ENCODE measurements around the gene GCH1.
A peak's percentile ranks its signal among the peaks of the same experiment; 100 is the strongest.
"Not testable (repeated sequence)": the region's sequence is repeated elsewhere in the genome, so short reads cannot be mapped to it uniquely, and the experiment has no call there.

The GCH1 gene

GRCh38 chr14:54816450-54816849 lies 86.2 kb downstream of the GCH1 start:
- DNase-seq, result no peak

DNA sequence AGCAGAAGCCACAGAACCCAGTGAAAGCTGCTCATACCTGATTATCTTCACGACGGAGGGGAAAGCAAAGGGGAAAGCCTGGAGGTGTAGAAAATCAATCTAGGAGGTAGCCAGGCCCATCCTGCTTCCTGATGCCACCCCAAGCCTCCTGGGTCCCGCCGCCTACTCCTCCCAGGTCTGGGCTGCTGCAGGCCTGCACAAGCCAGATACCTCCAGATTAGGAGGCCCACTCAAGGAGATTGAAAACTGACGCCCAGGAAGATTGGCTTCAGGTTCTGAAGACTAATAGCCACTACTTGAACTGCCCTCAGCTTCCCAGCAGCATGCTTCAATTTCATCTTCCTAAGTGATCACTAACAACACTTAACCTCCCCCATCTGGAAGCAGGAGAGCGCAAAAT lies 87.1 kb downstream of the GCH1 start:
- DNase-seq, result no peak

GRCh38 chr14:54815016-54815415 lies 87.6 kb downstream of the GCH1 start:
- DNase-seq, result no peak

DNA sequence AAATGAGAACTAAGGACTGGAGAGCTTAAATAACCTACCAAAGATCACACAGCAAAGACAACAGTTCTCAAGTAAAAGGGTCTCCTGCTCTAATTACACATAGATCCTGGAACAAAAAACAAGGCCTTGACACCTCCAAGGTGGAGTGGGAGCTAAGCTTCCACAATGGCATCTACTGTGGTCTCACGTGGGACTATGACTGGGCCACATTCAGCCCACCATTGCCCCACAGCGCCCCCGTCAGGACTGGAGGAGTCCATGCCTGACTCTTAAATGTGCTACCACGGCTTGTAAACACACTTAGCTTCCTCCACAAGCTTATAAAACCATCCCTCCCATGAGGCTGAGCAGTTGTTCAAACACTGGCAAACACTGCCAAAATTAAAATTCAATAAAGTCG lies 88.5 kb downstream of the GCH1 start:
- peak; percentile 40 for DNase-seq

DNA sequence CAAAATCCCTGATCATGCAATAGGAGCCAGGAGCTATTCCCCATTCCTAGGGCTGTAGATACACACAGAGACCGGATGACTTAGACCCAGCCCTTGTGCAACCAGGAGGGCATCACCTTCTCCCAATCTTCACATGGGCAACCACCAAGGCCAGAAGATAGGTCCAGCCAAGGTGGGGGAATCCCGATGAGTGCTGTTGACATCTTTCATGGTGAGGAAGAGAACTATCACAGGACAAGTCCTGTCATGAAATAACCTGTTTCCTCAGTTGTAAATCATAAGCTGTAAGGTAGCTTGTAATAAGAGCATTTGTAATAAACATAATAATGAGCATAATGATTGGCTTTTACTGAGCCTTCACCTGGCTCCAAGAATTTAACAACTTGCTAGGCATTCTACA lies 89.5 kb downstream of the GCH1 start:
- no peak for DNase-seq

DNA sequence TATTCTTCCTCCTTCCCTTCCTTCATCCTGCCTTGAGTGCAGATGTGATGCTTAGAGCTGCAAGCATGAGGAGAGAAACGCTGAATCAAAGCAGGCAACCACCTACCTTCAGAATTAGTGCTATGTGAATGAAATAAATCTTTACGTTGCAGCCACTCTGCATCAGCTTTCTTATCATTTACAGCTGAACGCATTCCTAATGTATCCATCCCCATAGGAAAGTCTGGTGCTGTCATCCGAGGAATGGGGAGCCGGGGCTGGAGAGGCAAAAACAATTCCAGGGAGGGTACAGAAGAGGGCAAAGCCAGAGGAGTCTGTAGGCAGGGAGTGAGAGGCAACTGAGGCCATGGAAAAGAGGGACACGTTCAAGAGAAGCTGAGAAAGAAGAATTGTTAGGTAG lies 90.0 kb downstream of the GCH1 start:
- DNase-seq, result no peak

GRCh38 chr14:54809767-54810166 lies 92.9 kb downstream of the GCH1 start:
- no peak for DNase-seq

- no peak for DNase-seq
Observed at GRCh38 chr14:54808326-54809161, 94.1 kb downstream of the GCH1 start.

GRCh38 chr14:54807881-54808280 lies 94.7 kb downstream of the GCH1 start:
- no peak for DNase-seq

GRCh38 chr14:54807428-54807827 lies 95.2 kb downstream of the GCH1 start:
- DNase-seq, result no peak

- no peak for DNase-seq
Observed at GRCh38 chr14:54806616-54807015, 96.0 kb downstream of the GCH1 start.

- peak; percentile 77 for DNase-seq
Observed at GRCh38 chr14:54805445-54806322, 96.9 kb downstream of the GCH1 start.

DNA sequence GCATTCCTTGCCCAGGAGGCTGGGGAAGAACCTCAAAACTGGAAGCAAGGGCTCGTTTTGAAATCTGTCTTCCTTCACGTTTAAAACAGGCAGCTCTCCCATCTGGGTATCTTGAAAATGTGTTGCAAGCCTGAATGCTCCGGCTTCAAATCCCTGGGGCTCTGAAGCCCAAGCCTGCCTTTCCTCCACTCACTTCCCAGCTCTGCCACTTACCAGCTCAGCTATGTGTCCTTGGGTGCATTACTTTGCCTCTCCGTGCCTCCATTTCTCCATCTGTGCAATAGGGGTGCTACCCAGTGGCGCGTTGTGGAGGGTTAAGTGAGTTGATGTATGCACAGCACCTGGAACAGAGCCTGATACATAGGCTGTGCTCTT lies 97.6 kb downstream of the GCH1 start:
- DNase-seq, result no peak

DNA sequence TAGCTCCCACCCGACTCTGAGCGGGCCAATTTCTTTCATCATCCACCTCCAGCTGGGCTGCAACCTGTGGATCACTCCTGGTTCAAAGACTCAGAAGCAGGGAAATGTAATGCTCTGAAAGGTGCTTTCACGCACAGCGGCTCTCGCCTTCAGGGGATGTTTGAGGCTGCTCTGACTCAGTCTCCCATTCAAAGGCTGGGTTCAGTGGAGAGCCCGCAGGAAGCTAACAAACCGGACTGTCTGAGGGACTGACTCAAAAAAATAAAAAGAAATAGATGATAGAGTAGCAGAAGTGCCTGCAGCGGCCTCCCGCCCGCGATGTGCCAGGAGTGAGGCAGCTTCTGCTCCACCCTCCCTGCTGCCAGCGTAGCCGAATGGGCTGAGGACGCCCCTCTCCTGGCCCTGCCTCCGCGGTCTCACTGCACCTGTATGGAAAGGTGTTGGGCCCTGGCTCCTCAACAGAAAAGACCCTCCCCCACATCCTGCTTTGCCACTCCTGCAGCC lies 98.0 kb downstream of the GCH1 start:
- DNase-seq, result no peak

DNA sequence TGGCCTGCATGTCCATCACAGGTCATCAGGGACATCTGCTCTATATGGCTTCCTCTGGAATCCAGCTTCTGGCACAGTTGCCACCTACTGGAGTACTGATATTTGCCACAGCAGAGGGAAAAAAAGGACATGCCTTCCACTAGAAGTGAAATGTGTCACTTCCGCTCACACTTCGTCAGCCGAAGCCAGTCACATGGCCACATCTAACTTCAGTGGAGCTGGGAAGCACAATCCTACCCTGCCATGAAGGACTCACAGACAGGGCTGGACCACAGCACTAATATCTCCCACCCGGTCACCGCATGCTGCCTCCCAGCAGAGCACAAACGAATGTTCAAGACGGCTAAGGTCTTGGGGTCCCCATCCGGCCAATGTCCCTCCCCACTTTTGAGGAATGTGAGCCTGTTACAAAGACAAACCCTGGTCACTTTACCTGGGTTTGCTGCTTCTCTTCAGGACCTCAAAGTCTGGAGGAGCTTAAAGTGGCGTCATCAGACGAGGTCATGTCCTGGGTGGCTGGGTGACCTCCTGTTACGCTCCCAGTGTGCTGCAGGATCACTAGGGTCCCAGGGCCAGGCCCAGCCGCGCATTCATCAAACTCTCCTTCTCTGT lies 98.6 kb downstream of the GCH1 start:
- DNase-seq, result no peak

DNA sequence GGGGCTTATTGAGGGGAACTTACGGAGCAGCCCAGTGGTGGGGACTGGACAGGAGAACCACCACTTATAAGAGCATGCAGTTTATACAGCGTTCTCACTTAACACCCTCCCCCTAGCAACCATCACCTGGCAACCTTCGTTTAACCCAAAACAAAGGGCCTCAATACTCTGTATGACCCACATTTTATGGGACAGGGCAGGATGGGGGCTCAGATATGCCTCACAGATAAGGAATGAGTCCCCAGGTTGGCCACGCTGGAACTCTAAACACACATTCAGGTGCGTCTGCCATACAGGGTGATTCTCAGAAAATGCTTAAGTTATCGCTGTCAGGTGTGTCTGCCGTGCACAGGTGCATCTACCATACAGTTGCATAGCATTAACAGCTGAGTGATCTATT lies 99.2 kb downstream of the GCH1 start:
- DNase-seq, result no peak

- not testable (repeated sequence) for DNase-seq
Observed at GRCh38 chr14:54801482-54801881, 101.1 kb downstream of the GCH1 start.

DNA sequence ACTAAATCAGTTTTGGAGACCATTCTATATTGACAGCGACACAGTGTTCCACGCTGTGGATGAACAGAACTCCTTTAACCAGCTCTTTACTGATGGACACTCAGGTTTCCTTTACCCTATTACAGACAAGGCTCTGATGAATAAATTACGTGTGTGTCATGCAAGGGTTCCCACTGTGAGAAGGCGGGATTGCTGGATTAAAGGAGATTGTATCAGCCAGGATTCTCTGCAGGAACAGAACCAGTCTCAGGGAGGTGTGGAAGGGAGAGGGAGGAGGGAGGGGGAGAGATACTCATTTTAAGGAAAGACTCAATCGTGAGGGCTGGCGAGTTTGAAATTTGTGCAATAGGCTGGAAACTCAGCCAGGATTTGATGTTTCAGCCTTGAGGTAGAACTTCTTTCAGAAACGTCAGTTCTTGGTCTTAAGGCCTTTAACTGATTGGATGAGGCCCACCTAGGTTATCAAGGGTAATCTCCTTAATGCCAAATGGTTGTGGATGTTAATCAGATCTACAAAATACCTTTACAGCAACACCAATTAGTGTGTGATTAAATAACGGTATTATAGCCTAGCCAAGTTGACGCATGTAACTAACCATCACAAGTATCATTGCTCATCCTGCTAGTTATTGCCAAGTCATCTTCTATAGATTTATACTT lies 104.0 kb downstream of the GCH1 start:
- DNase-seq, result no peak

GRCh38 chr14:54797986-54798385 lies 104.6 kb downstream of the GCH1 start:
- DNase-seq, result no peak

DNA sequence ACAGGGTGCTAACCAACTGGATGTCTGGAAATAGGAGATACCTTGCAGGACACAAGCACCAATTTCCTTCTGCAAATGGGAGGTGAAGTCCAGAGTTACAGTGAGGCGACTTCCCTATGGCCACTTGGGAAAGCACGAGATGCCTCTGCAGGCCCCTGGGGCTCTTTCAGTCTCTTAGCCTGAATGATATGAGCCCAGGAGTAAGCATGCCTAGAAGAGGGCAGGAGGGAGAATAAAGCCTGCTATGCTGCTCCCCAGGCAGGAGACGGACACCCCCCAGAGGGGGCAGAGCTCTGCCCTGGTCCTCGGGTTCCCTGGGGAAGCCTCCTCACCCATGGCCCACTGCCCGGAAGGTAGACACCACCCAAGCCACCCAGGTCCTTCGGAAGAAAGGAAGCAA lies 105.1 kb downstream of the GCH1 start:
- DNase-seq, result no peak

DNA sequence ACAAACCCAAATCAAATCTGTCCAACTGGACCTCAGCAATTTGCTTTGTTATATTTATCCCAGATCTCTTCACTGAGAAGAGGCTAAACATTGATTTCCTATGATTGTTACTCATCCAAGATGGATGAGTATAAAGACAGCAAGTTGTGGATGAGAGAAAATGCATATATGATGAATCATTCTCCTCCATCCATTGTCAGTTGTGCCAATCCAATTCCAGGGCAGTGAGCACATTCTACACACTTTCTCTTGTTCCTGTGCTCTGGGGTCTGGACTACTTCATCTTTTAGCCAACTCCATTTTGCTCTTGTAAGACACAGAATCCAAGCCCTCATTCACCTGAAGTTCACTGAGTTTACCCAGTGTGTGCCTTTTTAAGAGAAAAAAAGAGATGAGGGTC lies 105.7 kb downstream of the GCH1 start:
- no peak for DNase-seq

DNA sequence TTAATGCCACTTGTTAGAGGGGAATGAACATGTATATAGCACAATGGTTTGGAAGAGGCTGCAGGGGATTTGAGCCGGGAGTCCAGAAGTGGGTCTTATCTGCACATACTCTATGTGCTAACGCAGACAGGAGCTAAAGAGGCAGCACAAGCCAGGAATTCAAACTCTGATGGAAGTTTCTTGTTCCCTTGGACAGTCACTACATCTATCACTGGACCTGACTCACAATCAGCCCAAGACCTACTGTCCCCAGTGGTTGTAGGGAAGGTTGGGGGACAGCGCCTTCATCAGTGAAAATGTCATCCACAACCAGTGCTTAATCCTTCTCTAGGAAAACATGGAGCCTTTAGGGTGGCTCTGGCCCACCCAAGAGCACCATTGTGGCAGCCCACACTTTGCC lies 107.8 kb downstream of the GCH1 start:
- no peak for DNase-seq

DNA sequence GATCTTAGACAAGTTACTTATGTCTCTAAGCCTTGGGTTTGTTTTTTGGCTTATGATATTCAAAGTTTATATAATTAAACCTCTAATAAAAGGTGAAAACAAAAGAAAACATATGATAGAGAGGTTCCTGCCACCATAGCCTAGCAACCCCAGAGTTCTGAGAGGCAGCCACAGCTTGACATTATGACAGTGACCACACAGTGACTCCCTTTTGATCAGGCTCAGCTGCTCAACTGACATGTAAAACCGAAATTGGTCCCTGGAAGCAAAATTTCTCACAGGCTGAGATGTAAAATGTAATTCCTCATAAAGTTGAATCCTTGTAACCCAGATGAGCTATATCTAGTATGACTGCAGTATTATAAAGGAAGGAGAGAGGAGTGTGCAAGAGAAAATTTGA lies 108.5 kb downstream of the GCH1 start:
- DNase-seq, result no peak

All from activated CD4-positive, CD25-positive, alpha-beta regulatory T cell treated with anti-CD3 and anti-CD28 coated beads, Interleukin-2, amount 50 U/mL, for 72 hours (primary cell).